H1 (cell line): ENCODE data around the gene GPN2.

Experiments
- CBX8 ChIP-seq: fragments of 300-800, 300-1000 bp; sonication (generic); IDR thresholded peaks from 2 replicates; pipeline ENCODE4 v1.7.1; 2016; ENCODE audit warnings: low read depth, low read length, borderline replicate concordance
- CHD2 ChIP-seq: IDR thresholded peaks from 2 replicates; pipeline ENCODE4 v1.6.1; 2012; ENCODE audit warnings: low read length, improper control_type of control experiment
- EZH2 ChIP-seq: fragments of 200-600 bp; sonication (generic); IDR thresholded peaks from 2 replicates; pipeline ENCODE4 v1.7.1; 2012; ENCODE audit warnings: low read depth, mild to moderate bottlenecking, moderate library complexity, low read length, inconsistent platforms; ENCODE audit not compliant: severe bottlenecking
- HDAC2 ChIP-seq, 2 experiments: fragments of 300-600 bp in 1 of 2; sonication (generic) in 1 of 2; IDR thresholded peaks; 2 replicates each; pipeline ENCODE4 v1.6.1; 2011 to 2012; ENCODE audit warnings: low read depth in 2 of 2, low read length in 2 of 2, mild to moderate bottlenecking in 2 of 2, moderate library complexity in 2 of 2, borderline replicate concordance in 1 of 2, inconsistent platforms in 1 of 2
- JUN ChIP-seq: IDR thresholded peaks from 2 replicates; pipeline ENCODE4 v1.6.1; 2011; ENCODE audit warnings: low read depth, mild to moderate bottlenecking, improper control_type of control experiment, low read length
- POLR2A ChIP-seq, 2 experiments: IDR thresholded peaks; 1 replicate in 1 of 2; 2 replicates in 1 of 2; pipeline ENCODE4 v1.6.1; 2011; ENCODE audit warnings: low read depth in 2 of 2, low read length in 2 of 2, mild to moderate bottlenecking in 2 of 2; ENCODE audit errors: control extremely low read depth in 1 of 2
- POLR2AphosphoS5 ChIP-seq: IDR thresholded peaks from 2 replicates; pipeline ENCODE4 v1.6.1; 2011; ENCODE audit warnings: low read depth, low read length
- RFX5 ChIP-seq: IDR thresholded peaks from 2 replicates; pipeline ENCODE4 v1.6.1; 2011; ENCODE audit warnings: low read depth, low read length, improper control_type of control experiment, borderline replicate concordance
- SIN3A ChIP-seq, 2 experiments: IDR thresholded peaks in 1 of 2; conservative IDR thresholded peaks in 1 of 2; 2 replicates each; pipeline ENCODE4 v1.6.1; 2011 to 2012; ENCODE audit warnings: low read length in 2 of 2, improper control_type of control experiment in 1 of 2, low read depth in 1 of 2, mild to moderate bottlenecking in 1 of 2
- SP1 ChIP-seq: IDR thresholded peaks from 2 replicates; pipeline ENCODE4 v1.6.1; 2011; ENCODE audit warnings: low read depth, low read length
- TF ChIP-seq, protein P1 (sequence below), 3 experiments: IDR thresholded peaks; 1 replicate in 2 of 3; 2 replicates in 1 of 3; pipeline versions ENCODE4 v1.5.1 to v1.6.1; 2011; ENCODE audit warnings: low read length in 3 of 3, mild to moderate bottlenecking in 3 of 3, inconsistent platforms in 2 of 3, low read depth in 1 of 3, moderate library complexity in 1 of 3; ENCODE audit not compliant: insufficient read depth in 1 of 3; ENCODE audit errors: control extremely low read depth in 1 of 3
- TF ChIP-seq, protein P2 (sequence below): IDR thresholded peaks from 2 replicates; pipeline ENCODE4 v1.6.1; 2011; ENCODE audit warnings: low read length, improper control_type of control experiment

DNA sequence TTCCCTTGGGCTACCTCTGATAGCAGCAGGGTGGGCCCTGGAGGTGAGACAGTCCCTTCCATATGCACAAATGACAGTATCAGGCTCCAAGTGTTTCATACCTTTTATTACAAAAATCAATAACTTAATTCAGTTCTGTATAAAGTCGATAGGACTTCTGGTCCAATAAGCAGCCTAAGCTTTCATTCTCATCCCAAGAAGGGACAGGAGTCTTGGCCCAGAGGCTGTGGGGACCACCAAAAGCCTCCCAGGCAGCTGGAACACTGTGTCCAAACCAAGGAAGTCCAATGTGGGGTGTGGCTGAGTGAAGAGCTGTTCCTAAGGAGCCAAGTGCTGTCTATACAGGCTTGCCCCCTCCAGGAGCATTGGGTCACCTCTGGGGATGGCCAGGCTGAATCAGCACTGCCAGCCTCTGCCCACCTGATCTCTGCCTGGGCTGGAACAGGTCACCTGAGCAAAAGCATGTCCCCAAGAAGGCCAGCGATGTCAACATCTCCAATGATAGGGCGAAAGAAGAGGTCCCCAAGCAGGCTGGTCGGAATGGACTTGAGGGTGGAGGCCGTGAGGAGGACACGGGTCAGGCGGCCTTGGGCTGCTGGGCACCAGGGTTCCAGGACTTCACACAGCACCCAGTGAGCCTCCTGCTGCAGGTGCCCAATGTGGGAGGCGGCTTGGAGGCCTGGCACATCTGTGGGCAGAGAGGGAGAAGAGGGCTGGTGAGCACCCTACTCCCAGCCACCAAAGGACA lies 21.5 kb upstream of the GPN2 start:
- TF ChIP-seq EZH2 (no peak), HDAC2 (IDR thresholded peaks at IDR 0.05; ENCODE audit: borderline replicate concordance in 1 of 2, low read depth in 2 of 2, low read length in 2 of 2) (no peak), POLR2A (IDR thresholded peaks at IDR 0.05; ENCODE audit: control extremely low read depth in 1 of 2, low read depth in 2 of 2, low read length in 2 of 2) (no peak), POLR2AphosphoS5 (no peak), CBX8 (no peak), JUN (no peak), SP1 (no peak), CHD2 (no peak), SIN3A (conservative IDR thresholded peaks at IDR 0.05 in 1 of 2, IDR thresholded peaks at IDR 0.05 in 1 of 2; ENCODE audit: low read depth in 1 of 2, low read length in 2 of 2) (no peak), RFX5 (no peak)
- TF ChIP-seq, protein P1, sequence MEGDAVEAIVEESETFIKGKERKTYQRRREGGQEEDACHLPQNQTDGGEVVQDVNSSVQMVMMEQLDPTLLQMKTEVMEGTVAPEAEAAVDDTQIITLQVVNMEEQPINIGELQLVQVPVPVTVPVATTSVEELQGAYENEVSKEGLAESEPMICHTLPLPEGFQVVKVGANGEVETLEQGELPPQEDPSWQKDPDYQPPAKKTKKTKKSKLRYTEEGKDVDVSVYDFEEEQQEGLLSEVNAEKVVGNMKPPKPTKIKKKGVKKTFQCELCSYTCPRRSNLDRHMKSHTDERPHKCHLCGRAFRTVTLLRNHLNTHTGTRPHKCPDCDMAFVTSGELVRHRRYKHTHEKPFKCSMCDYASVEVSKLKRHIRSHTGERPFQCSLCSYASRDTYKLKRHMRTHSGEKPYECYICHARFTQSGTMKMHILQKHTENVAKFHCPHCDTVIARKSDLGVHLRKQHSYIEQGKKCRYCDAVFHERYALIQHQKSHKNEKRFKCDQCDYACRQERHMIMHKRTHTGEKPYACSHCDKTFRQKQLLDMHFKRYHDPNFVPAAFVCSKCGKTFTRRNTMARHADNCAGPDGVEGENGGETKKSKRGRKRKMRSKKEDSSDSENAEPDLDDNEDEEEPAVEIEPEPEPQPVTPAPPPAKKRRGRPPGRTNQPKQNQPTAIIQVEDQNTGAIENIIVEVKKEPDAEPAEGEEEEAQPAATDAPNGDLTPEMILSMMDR (IDR thresholded peaks at IDR 0.05; ENCODE audit: control extremely low read depth in 1 of 3, insufficient read depth in 1 of 3, low read depth in 1 of 3, low read length in 3 of 3) = no peak
- TF ChIP-seq, protein P2, sequence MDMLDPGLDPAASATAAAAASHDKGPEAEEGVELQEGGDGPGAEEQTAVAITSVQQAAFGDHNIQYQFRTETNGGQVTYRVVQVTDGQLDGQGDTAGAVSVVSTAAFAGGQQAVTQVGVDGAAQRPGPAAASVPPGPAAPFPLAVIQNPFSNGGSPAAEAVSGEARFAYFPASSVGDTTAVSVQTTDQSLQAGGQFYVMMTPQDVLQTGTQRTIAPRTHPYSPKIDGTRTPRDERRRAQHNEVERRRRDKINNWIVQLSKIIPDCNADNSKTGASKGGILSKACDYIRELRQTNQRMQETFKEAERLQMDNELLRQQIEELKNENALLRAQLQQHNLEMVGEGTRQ = no peak
